ENCODE results near the gene SATB2. TPM values are rescaled to one million over a fixed set of nuclear protein-coding genes. Genes with fewer than 3 reads are reported as not detected.

The SATB2 gene
- total RNA-seq, 1 experiment from 2014 or later = 13.8 TPM

DNA sequence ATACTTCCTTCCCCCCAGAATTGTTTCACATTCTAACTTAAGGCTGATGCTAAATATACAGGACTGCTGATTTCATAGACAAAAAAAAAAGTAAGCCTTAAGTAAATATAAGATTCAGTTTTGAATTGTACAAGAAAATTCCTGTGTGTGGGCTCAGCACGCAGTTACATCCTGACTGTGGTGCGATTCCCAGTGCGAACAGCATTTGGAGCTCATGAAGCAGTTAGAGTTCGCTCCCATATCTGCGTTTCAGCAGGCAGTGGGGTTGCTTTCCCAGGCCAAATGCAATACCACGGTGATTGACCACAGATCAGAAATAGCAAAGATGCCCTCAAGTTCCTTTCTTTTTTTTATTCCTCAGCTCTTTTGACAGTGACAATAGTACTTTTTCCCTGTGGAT, 75.6 kb downstream of the SATB2 start:
- H2AFZ ChIP-seq (ENCODE audit: low read depth, low read length, poor library complexity, severe bottlenecking) = no peak overlapping the region
- ChIA-PET POLR2A (no interaction called here), RAD21 (ENCODE audit: low non-redundant PET in 1 of 2, low total read pairs in 2 of 2, uncharacterized antibody in 2 of 2, unreplicated experiment in 2 of 2) (no interaction called here), CTCF (no interaction called here)
- intact Hi-C loops (cut with micrococcal nuclease) = no loop called here
- H3K4me1 ChIP-seq (ENCODE audit: control insufficient read depth in 1 of 2, insufficient read depth in 2 of 2, low read length in 2 of 2) = peaks cover 0 to 3% of the 10 kb centered on the region in 2 experiments; a peak in 2 of 4 replicates
- H3K36me3 ChIP-seq (ENCODE audit: control insufficient read depth in 1 of 2, insufficient read depth in 2 of 2, low read length in 2 of 2) = peaks cover 0 to 10% of the 10 kb centered on the region in 2 experiments; a peak in 1 of 4 replicates
- BruUV-seq (replicated peaks) = no TSS peak
- no peaks in the 10 kb centered on the region for H3K9me2 ChIP-seq (ENCODE audit: insufficient read depth)
- H3K79me2 ChIP-seq (ENCODE audit: insufficient read depth, low read length) = no peaks in the 10 kb centered on the region
- H3K9me3 ChIP-seq (ENCODE audit: control insufficient read depth in 1 of 2, insufficient read depth in 1 of 2, low read depth in 1 of 2, low read length in 2 of 2) = no peaks in the 10 kb centered on the region
- no peak for DNase-seq (ENCODE audit: low read depth, low spot score)
- no peaks in the 10 kb centered on the region for H4K20me1 ChIP-seq (ENCODE audit: insufficient read depth)
- H3K27me3 ChIP-seq (ENCODE audit: insufficient read depth, low read length) = no peaks in the 10 kb centered on the region
- H3K4me3 ChIP-seq (replicated peaks in 1 of 2; ENCODE audit: low read depth in 1 of 2, low read length in 2 of 2) = no peak overlapping the region
- no peak overlapping the region for H3K27ac ChIP-seq (ENCODE audit: low read depth, low read length)
- no peak for TF ChIP-seq EGR1 (IDR thresholded peaks at IDR 0.05; ENCODE audit: low read depth)
- TF ChIP-seq ZNF274 (IDR thresholded peaks at IDR 0.05; ENCODE audit: low read depth, low read length) = no peak
- no peak for TF ChIP-seq SRF (IDR thresholded peaks at IDR 0.05; ENCODE audit: low read depth)
- TF ChIP-seq, protein P1, sequence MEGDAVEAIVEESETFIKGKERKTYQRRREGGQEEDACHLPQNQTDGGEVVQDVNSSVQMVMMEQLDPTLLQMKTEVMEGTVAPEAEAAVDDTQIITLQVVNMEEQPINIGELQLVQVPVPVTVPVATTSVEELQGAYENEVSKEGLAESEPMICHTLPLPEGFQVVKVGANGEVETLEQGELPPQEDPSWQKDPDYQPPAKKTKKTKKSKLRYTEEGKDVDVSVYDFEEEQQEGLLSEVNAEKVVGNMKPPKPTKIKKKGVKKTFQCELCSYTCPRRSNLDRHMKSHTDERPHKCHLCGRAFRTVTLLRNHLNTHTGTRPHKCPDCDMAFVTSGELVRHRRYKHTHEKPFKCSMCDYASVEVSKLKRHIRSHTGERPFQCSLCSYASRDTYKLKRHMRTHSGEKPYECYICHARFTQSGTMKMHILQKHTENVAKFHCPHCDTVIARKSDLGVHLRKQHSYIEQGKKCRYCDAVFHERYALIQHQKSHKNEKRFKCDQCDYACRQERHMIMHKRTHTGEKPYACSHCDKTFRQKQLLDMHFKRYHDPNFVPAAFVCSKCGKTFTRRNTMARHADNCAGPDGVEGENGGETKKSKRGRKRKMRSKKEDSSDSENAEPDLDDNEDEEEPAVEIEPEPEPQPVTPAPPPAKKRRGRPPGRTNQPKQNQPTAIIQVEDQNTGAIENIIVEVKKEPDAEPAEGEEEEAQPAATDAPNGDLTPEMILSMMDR (IDR thresholded peaks at IDR 0.05 in 2 of 3, conservative IDR thresholded peaks at IDR 0.05 in 1 of 3; ENCODE audit: borderline replicate concordance in 1 of 3, insufficient read depth in 1 of 3, low read depth in 2 of 3, low read length in 2 of 3) = no peak
- TF ChIP-seq SP1 (IDR thresholded peaks at IDR 0.05; ENCODE audit: low read depth) = no peak
- TF ChIP-seq, protein P2, sequence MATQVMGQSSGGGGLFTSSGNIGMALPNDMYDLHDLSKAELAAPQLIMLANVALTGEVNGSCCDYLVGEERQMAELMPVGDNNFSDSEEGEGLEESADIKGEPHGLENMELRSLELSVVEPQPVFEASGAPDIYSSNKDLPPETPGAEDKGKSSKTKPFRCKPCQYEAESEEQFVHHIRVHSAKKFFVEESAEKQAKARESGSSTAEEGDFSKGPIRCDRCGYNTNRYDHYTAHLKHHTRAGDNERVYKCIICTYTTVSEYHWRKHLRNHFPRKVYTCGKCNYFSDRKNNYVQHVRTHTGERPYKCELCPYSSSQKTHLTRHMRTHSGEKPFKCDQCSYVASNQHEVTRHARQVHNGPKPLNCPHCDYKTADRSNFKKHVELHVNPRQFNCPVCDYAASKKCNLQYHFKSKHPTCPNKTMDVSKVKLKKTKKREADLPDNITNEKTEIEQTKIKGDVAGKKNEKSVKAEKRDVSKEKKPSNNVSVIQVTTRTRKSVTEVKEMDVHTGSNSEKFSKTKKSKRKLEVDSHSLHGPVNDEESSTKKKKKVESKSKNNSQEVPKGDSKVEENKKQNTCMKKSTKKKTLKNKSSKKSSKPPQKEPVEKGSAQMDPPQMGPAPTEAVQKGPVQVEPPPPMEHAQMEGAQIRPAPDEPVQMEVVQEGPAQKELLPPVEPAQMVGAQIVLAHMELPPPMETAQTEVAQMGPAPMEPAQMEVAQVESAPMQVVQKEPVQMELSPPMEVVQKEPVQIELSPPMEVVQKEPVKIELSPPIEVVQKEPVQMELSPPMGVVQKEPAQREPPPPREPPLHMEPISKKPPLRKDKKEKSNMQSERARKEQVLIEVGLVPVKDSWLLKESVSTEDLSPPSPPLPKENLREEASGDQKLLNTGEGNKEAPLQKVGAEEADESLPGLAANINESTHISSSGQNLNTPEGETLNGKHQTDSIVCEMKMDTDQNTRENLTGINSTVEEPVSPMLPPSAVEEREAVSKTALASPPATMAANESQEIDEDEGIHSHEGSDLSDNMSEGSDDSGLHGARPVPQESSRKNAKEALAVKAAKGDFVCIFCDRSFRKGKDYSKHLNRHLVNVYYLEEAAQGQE (IDR thresholded peaks at IDR 0.05; ENCODE audit: low read depth) = no peak
- TF ChIP-seq POLR2A (IDR thresholded peaks at IDR 0.05; ENCODE audit: borderline replicate concordance, extremely low read depth, insufficient read depth, insufficient read length) = no peak
- TF ChIP-seq FOSL1 (IDR thresholded peaks at IDR 0.05; ENCODE audit: low read depth) = no peak
- no peak for TF ChIP-seq ELF1 (IDR thresholded peaks at IDR 0.05; ENCODE audit: borderline replicate concordance, low read depth)
- TF ChIP-seq TCF7L2 (IDR thresholded peaks at IDR 0.05; ENCODE audit: borderline replicate concordance, extremely low read depth, insufficient read depth, insufficient read length) = no peak
- TF ChIP-seq ZFX (IDR thresholded peaks at IDR 0.05) = no peak
- TF ChIP-seq, protein P3, sequence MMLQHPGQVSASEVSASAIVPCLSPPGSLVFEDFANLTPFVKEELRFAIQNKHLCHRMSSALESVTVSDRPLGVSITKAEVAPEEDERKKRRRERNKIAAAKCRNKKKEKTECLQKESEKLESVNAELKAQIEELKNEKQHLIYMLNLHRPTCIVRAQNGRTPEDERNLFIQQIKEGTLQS (IDR thresholded peaks at IDR 0.05) = no peak
- TF ChIP-seq YY1 (IDR thresholded peaks at IDR 0.05; ENCODE audit: extremely low read depth, insufficient replicate concordance, low read depth, low read length) = no peak
- TF ChIP-seq EZH2phosphoT487 (IDR thresholded peaks at IDR 0.05; ENCODE audit: borderline replicate concordance) = no peak
- no peak for TF ChIP-seq EZH2 (IDR thresholded peaks at IDR 0.05)
- no peak for TF ChIP-seq JUND (IDR thresholded peaks at IDR 0.05)
- no peak for TF ChIP-seq CEBPB (IDR thresholded peaks at IDR 0.05; ENCODE audit: low read depth)
- TF ChIP-seq, protein P4, sequence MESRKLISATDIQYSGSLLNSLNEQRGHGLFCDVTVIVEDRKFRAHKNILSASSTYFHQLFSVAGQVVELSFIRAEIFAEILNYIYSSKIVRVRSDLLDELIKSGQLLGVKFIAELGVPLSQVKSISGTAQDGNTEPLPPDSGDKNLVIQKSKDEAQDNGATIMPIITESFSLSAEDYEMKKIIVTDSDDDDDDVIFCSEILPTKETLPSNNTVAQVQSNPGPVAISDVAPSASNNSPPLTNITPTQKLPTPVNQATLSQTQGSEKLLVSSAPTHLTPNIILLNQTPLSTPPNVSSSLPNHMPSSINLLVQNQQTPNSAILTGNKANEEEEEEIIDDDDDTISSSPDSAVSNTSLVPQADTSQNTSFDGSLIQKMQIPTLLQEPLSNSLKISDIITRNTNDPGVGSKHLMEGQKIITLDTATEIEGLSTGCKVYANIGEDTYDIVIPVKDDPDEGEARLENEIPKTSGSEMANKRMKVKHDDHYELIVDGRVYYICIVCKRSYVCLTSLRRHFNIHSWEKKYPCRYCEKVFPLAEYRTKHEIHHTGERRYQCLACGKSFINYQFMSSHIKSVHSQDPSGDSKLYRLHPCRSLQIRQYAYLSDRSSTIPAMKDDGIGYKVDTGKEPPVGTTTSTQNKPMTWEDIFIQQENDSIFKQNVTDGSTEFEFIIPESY (IDR thresholded peaks at IDR 0.05; ENCODE audit: extremely low read depth, insufficient replicate concordance, low read length) = no peak
- TF ChIP-seq POLR2AphosphoS5 (IDR thresholded peaks at IDR 0.05; ENCODE audit: low read depth, low read length) = no peak
- TF ChIP-seq RAD21 (IDR thresholded peaks at IDR 0.05; ENCODE audit: low read depth) = no peak
- no peak overlapping the region for H3K9ac ChIP-seq (ENCODE audit: low read length)
- ATAC-seq = no peak
- no peak overlapping the region for H3K4me2 ChIP-seq (ENCODE audit: low read length)

Data from HCT116 (cell line).